Testis (tissue), 3 donors: ENCODE measurements around the gene ROR2. TPM values are rescaled to one million over a fixed set of nuclear protein-coding genes. Genes with fewer than 3 reads are reported as not detected.

Source experiments
- DNase-seq: peaks from one replicate; pipeline ENCODE4 v3.0.0-alpha.2; 2019
- H3K27ac ChIP-seq, 2 donors: fragments of 200-600 bp; sonication (generic); one replicate each; pipeline ENCODE4 v1.5.1; 2019
- H3K27me3 ChIP-seq: fragments of 200-600 bp; sonication (generic); one replicate; pipeline ENCODE4 v1.5.1; 2019
- H3K36me3 ChIP-seq: fragments of 200-600 bp; sonication (generic); one replicate; pipeline ENCODE4 v1.5.1; 2017; ENCODE audit warnings: low read depth; ENCODE audit errors: missing control alignments
- H3K4me1 ChIP-seq: fragments of 200-600 bp; sonication (generic); one replicate; pipeline ENCODE4 v1.5.1; 2019
- H3K4me3 ChIP-seq, 2 donors: fragments of 200-600 bp; sonication (generic); one replicate each; pipeline ENCODE4 v1.5.1; 2017 to 2019
- H3K9me3 ChIP-seq: fragments of 200-600 bp; sonication (generic); one replicate; pipeline ENCODE4 v1.5.1; 2017
- POLR2A ChIP-seq: fragments of 450-650 bp; IDR thresholded peaks from one replicate; pipeline ENCODE4 v1.6.1; 2017; ENCODE audit warnings: antibody characterized with exemption, mild to moderate bottlenecking, moderate library complexity
- WGBS, 2 donors: methylation state at CpG; one replicate each; pipeline ENCODE4 v1.1.5; 2018; 5-methylcytosine and 5-hydroxymethylcytosine counted together
- intact Hi-C: fragments of 100-400 bp; cut with DNase I; formaldehyde crosslinking; loops from one replicate; pipeline ENCODE4 v1.15.1; 2023; ENCODE audit warnings: low total_unique reads
- polyA plus RNA-seq: library from polyadenylated mRNA; stranded (reverse); fragments of 350-450 nt; fragmentation: Illumina TruSeq; extraction: RNeasy Lipid Tissue Mini Kit (QIAGEN cat#74804); gene quantifications from one replicate; pipeline ENCODE4 v1.2.3, GENCODE V29; 2014; ENCODE audit warnings: low read depth, low replicate concordance; ENCODE audit not compliant: insufficient read depth
- total RNA-seq, 2 donors: library from RNA; depleted of rRNA; stranded (reverse); fragments of >200 nt; gene quantifications; one replicate each; pipeline ENCODE4 v1.2.3, GENCODE V29; 2016
- TF ChIP-seq, protein P1 (sequence below), 3 experiments: fragments of 450-650 bp in 2 of 3; fragments of 200-600 bp in 1 of 3; sonication (generic) in 1 of 3; IDR thresholded peaks; one replicate each; pipeline ENCODE4 v1.5.1; 2016 to 2019; ENCODE audit warnings: antibody characterized with exemption in 3 of 3, mild to moderate bottlenecking in 2 of 3, moderate library complexity in 1 of 3

The ROR2 gene
- total and polyA plus RNA-seq, 3 donors from 2014 or later, result 11.5 to 16.5 (median 12.3) TPM

DNA sequence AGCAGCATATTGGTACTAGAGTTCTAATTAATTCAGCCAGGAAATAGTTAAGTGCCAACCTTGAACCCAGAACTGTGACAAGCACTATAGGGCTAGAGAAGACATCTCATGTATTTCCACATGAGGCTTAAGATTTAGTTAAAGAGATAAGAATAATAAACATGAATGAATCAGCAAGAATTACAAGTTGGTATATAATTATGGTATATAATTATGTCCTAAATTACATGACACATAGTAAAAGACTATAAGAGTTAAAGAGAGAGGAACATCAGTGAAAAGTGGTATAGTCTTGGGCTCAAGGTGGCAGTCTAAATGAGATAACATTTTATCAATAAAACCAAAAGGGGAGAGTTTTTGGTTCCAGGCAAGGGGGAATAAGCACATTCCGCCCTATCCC lies 303.3 kb downstream of the ROR2 start:
- no peaks in the 10 kb centered on the region for H3K36me3 ChIP-seq
- no peaks in the 10 kb centered on the region for H3K27me3 ChIP-seq
- intact Hi-C loops, result no loop called here
- TF ChIP-seq, protein P1, sequence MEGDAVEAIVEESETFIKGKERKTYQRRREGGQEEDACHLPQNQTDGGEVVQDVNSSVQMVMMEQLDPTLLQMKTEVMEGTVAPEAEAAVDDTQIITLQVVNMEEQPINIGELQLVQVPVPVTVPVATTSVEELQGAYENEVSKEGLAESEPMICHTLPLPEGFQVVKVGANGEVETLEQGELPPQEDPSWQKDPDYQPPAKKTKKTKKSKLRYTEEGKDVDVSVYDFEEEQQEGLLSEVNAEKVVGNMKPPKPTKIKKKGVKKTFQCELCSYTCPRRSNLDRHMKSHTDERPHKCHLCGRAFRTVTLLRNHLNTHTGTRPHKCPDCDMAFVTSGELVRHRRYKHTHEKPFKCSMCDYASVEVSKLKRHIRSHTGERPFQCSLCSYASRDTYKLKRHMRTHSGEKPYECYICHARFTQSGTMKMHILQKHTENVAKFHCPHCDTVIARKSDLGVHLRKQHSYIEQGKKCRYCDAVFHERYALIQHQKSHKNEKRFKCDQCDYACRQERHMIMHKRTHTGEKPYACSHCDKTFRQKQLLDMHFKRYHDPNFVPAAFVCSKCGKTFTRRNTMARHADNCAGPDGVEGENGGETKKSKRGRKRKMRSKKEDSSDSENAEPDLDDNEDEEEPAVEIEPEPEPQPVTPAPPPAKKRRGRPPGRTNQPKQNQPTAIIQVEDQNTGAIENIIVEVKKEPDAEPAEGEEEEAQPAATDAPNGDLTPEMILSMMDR (IDR thresholded peaks at IDR 0.05), result no peak
- TF ChIP-seq POLR2A, result no peak
- no peak overlapping the region for H3K27ac ChIP-seq
- no peaks in the 10 kb centered on the region for H3K4me1 ChIP-seq
- 86 to 93% methylated on average over 1 of the region's 1 CpG for WGBS, 2 donors
- H3K9me3 ChIP-seq, result no peaks in the 10 kb centered on the region
- H3K4me3 ChIP-seq, result no peak overlapping the region
- DNase-seq, result no peak

DNA sequence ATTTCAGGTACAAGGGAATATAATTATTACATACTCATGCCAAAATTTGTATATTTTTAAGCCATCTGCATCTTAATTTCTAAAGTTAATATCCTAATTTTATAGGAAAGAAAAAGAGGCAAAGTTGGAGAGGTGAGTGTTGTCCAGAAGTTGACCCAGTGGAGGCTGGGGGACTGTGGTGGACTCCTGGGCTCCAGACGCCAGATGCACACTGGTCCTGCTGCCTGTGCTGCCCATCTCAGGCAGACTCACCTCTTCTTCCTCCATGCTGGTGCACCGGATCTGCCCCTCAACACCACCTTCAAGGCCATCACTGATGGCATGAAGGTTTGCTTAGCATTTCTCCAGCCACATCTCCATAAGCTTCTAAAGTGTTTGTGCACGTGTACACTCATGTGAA lies 305.6 kb downstream of the ROR2 start:
- TF ChIP-seq, protein P1 (IDR thresholded peaks at IDR 0.05), result no peak
- no peak for TF ChIP-seq POLR2A
- Histone ChIP-seq H3K9me3 (no peaks in the 10 kb centered on the region), H3K4me3 (no peak overlapping the region), H3K36me3 (no peaks in the 10 kb centered on the region), H3K27ac (no peak overlapping the region), H3K27me3 (no peaks in the 10 kb centered on the region), H3K4me1 (no peaks in the 10 kb centered on the region)
- 86 to 93% methylated on average over 3 of the region's 3 CpGs for WGBS, 2 donors
- intact Hi-C loops, result no loop called here
- DNase-seq, result no peak

DNA sequence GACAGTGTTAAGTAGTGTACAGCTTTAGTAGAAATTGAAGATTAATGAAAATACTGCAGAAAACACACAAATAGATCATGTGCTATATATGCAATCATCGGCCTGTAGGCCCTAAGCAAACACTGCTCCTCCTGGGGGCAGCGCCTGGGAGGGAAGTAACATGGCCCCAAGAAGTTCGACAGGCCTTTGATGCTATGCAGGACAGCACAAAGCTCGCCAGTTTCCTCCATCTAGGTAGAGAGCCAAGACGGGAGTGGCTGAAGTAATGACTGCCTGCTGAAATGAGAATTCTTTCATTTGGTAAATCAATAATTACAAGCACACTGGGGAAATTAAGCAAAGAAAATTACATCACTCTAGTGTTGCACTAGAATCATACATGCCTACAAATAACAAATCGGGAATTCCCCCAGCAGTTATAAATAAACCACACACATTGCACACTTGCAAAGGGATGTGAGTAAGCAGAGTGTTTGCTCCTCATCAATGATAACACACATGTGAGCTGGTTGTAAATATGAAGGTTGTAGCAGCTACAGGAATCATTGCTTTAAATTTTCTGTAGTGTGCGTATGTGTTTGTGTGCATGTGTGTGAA lies 306.4 kb downstream of the ROR2 start:
- intact Hi-C loops, result no loop called here
- WGBS, 2 donors, result 69 to 74% methylated on average over 7 of the region's 7 CpGs
- no peaks in the 10 kb centered on the region for H3K36me3 ChIP-seq
- no peak overlapping the region for H3K4me3 ChIP-seq
- H3K27ac ChIP-seq, result no peak overlapping the region
- DNase-seq, result no peak
- H3K9me3 ChIP-seq, result no peaks in the 10 kb centered on the region
- H3K4me1 ChIP-seq, result no peaks in the 10 kb centered on the region
- no peaks in the 10 kb centered on the region for H3K27me3 ChIP-seq
- no peak for TF ChIP-seq POLR2A
- TF ChIP-seq, protein P1 (IDR thresholded peaks at IDR 0.05), result no peak

DNA sequence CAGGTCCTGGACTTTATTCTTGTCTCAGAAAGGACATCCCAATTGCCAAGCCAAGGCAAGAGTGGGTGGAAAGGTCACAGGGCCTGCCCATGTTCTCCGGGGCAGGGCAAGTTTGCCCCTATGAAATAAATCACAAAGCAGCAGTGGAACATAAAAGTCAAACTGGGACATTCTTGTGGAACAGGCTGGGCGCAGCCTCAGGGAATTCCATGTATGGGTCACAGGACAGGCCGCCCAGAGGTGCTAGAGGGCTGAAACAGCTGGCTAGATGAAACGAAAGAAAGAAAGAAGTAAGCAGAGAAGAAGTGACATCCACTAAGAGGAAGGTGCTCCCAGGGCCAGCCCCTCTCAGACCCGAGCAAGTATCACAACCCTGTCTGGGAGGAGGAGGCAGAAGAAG lies 307.3 kb downstream of the ROR2 start:
- intact Hi-C loops, result no loop called here
- 77 to 83% methylated on average over 4 to 5 of the region's 5 CpGs for WGBS, 2 donors
- Histone ChIP-seq H3K27me3 (no peaks in the 10 kb centered on the region), H3K9me3 (no peaks in the 10 kb centered on the region), H3K36me3 (no peaks in the 10 kb centered on the region), H3K4me1 (no peaks in the 10 kb centered on the region), H3K27ac (no peak overlapping the region), H3K4me3 (no peak overlapping the region)
- TF ChIP-seq POLR2A, result no peak
- TF ChIP-seq, protein P1 (IDR thresholded peaks at IDR 0.05), result no peak
- no peak for DNase-seq

DNA sequence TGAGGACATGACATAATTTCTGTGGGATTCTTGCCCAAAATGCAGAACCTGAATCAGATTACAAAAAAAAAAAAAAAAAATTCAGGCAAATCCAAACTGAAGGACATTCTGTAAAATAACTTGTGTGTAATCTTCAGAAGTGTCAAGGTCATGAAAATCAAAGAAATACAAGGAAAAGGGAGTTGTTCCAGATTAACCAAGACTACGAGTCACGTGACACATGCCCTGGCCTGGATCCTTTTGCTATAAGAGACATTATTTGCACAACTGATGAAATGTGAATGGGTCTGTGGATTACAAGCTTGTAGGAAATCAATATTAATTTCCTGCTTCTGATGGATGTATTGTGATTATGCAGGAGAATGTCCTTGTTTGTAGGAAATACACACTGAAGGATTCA lies 309.6 kb downstream of the ROR2 start:
- intact Hi-C loops, result no loop called here
- no peaks in the 10 kb centered on the region for H3K27me3 ChIP-seq
- no peak overlapping the region for H3K27ac ChIP-seq
- H3K4me1 ChIP-seq, result no peaks in the 10 kb centered on the region
- whole genome bisulfite sequencing, 2 donors, result 43 to 48% methylated on average over 2 of the region's 2 CpGs
- no peaks in the 10 kb centered on the region for H3K36me3 ChIP-seq
- H3K4me3 ChIP-seq, result no peak overlapping the region
- TF ChIP-seq, protein P1 (IDR thresholded peaks at IDR 0.05), result no peak
- TF ChIP-seq POLR2A, result no peak
- DNase-seq, result no peak
- no peaks in the 10 kb centered on the region for H3K9me3 ChIP-seq
